Nephron progenitor cell (in vitro differentiated cells): Measurements from ENCODE around the gene NFASC.

Source experiments
- DNase-seq: peaks from one replicate; pipeline ENCODE4 v3.0.0; 2021
- H3K27ac Mint-ChIP-seq: 2 replicates; pipeline ENCODE4 v1.8.0; 2021; ENCODE audit warnings: mild to moderate bottlenecking, moderate library complexity, mixed read lengths
- H3K27me3 Mint-ChIP-seq: 2 replicates; pipeline ENCODE4 v1.8.0; 2021; ENCODE audit warnings: mild to moderate bottlenecking, low read depth, mixed read lengths; ENCODE audit not compliant: poor library complexity
- H3K36me3 Mint-ChIP-seq: 2 replicates; pipeline ENCODE4 v1.8.0; 2021; ENCODE audit warnings: low read depth, mixed read lengths
- H3K4me1 Mint-ChIP-seq: 2 replicates; pipeline ENCODE4 v1.8.0; 2021; ENCODE audit warnings: mixed read lengths
- H3K4me3 Mint-ChIP-seq: 2 replicates; pipeline ENCODE4 v1.8.0; 2021; ENCODE audit warnings: mild to moderate bottlenecking, moderate library complexity, mixed read lengths
- H3K9me3 Mint-ChIP-seq: 2 replicates; pipeline ENCODE4 v1.8.0; 2021; ENCODE audit warnings: mild to moderate bottlenecking, moderate library complexity, mixed read lengths
- TF ChIP-seq, protein P1 (sequence below): fragments of 200-600 bp; sonication (generic); IDR thresholded peaks from 2 replicates; pipeline ENCODE4 v1.5.0; 2021; ENCODE audit warnings: antibody characterized with exemption

Gene NFASC

DNA sequence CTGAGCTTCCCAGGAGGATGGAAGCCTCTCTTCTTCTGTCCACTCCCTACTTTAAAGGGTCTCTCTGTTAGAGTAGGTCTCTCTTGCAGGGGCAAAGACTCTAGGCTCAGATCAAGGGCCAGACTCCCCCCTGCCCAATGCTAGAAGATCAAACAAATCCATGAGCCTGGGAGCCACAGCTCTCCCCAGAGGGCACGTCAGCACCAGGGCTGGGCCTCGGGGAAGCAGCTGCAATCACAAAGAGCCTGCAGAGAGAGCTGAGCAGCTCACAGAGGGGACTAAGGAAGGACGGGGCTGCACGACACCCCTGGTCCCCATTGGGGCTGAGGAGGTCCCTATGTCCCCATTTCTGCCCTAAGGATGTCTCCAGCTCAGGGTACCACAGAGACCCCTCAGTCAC, 176.2 kb downstream of the NFASC start:
- H3K27me3 Mint-ChIP-seq, result peaks cover 70% of the 10 kb centered on the region
- no peaks in the 10 kb centered on the region for H3K9me3 Mint-ChIP-seq
- TF ChIP-seq, protein P1, sequence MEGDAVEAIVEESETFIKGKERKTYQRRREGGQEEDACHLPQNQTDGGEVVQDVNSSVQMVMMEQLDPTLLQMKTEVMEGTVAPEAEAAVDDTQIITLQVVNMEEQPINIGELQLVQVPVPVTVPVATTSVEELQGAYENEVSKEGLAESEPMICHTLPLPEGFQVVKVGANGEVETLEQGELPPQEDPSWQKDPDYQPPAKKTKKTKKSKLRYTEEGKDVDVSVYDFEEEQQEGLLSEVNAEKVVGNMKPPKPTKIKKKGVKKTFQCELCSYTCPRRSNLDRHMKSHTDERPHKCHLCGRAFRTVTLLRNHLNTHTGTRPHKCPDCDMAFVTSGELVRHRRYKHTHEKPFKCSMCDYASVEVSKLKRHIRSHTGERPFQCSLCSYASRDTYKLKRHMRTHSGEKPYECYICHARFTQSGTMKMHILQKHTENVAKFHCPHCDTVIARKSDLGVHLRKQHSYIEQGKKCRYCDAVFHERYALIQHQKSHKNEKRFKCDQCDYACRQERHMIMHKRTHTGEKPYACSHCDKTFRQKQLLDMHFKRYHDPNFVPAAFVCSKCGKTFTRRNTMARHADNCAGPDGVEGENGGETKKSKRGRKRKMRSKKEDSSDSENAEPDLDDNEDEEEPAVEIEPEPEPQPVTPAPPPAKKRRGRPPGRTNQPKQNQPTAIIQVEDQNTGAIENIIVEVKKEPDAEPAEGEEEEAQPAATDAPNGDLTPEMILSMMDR, result no peak
- no peak overlapping the region for H3K4me3 Mint-ChIP-seq
- no peak overlapping the region for H3K27ac Mint-ChIP-seq
- no peaks in the 10 kb centered on the region for H3K36me3 Mint-ChIP-seq
- no peak for DNase-seq
- peaks cover 50% of the 10 kb centered on the region for H3K4me1 Mint-ChIP-seq

DNA sequence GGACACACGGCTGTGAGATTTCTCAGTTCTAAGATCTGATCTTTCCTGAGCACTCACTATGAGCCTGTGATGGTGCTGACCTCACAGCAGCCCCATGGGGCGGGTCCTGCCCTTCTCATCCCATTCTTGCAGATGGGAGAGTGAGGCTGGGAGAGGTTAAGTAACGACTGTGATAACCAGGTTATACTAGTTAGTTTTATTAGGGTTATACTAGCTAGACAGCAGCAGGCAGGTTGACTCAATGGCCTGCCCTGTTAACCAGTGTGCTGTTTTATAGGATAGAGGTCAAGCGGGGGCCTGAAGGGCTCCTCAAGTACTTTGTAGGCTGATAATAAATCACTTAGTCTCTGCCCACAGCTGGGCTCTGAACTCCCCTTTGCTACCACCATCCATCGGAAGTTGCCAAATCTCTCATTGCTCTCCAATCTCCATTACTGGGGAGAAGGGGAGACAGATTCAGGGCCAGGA, 177.1 kb downstream of the NFASC start:
- Mint-ChIP-seq H3K27me3 (peaks cover 67% of the 10 kb centered on the region), H3K4me1 (peaks cover 53% of the 10 kb centered on the region), H3K9me3 (no peaks in the 10 kb centered on the region), H3K4me3 (no peak overlapping the region), H3K36me3 (no peaks in the 10 kb centered on the region), H3K27ac (no peak overlapping the region)
- DNase-seq, result no peak
- TF ChIP-seq, protein P1, result no peak

DNA sequence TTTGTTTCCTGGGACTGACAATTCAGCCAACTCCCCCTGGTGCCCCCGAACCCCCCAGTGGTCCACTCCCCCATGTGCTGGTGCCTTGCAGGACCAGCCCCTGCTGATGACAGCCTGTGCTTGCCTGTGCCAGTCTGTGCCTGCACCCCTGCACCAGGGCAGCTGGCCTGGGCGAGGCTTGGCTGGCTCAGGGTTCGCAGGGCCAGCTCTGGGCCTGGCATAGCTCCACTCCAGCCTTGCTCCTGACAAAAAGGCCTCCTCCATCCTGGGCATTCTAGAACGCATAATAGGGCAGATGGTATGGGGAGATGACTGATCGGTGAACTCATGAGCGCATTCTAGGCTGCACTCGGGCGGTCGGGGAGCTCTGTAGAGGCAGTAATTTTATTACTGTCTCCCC, 177.7 kb downstream of the NFASC start:
- Mint-ChIP-seq H3K4me1 (peaks cover 53% of the 10 kb centered on the region), H3K36me3 (no peaks in the 10 kb centered on the region), H3K27ac (no peak overlapping the region), H3K27me3 (peaks cover 63% of the 10 kb centered on the region), H3K9me3 (no peaks in the 10 kb centered on the region), H3K4me3 (no peak overlapping the region)
- TF ChIP-seq, protein P1, result no peak
- DNase-seq, result no peak

DNA sequence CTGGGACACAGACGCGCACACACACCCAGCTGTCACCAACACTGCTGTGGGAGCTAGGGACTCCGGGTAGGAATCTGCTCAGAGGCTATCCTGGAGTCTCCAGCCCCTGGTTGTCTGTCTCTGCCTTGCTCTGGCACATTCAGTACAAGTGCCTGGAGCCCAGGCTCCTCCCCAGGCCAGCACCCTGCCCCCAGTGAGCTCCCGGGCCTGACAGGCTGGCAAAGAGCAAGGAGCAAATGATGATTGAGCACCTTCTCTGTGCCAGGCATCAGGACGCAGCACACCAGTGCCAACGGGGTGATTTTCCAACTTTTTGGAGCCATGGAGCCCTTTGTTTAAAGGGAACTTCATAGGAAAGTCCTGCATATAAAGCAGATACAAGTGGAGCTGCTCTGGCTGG, 178.8 kb downstream of the NFASC start:
- TF ChIP-seq, protein P1, result no peak
- H3K4me1 Mint-ChIP-seq, result peaks cover 53% of the 10 kb centered on the region
- no peak overlapping the region for H3K4me3 Mint-ChIP-seq
- peaks cover 63% of the 10 kb centered on the region for H3K27me3 Mint-ChIP-seq
- H3K9me3 Mint-ChIP-seq, result no peaks in the 10 kb centered on the region
- no peak overlapping the region for H3K27ac Mint-ChIP-seq
- H3K36me3 Mint-ChIP-seq, result no peaks in the 10 kb centered on the region
- DNase-seq, result no peak

DNA sequence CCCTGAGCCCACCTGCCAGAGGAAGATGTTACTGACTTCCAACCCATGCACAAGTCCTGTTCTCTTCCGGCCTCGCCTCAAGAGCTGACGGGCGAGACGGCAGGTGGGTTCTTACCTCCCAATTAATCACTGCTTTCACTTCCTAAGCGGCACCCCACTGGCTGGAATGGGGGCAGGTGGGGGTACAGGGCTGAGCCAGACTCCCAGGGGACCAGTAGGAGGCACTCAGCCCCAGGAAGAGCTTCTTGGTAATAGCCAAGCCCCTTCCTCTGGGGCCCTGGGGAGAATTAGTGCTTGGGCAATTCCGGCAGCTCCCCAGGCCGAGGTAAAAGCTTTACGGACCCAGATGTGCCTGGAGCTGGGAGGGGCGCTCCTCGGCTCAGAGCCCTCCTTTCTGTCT, 182.0 kb downstream of the NFASC start:
- Mint-ChIP-seq H3K4me1 (peaks cover 30% of the 10 kb centered on the region), H3K27me3 (peaks cover 45% of the 10 kb centered on the region), H3K36me3 (no peaks in the 10 kb centered on the region), H3K9me3 (no peaks in the 10 kb centered on the region), H3K4me3 (no peak overlapping the region), H3K27ac (no peak overlapping the region)
- TF ChIP-seq, protein P1, result no peak
- no peak for DNase-seq

DNA sequence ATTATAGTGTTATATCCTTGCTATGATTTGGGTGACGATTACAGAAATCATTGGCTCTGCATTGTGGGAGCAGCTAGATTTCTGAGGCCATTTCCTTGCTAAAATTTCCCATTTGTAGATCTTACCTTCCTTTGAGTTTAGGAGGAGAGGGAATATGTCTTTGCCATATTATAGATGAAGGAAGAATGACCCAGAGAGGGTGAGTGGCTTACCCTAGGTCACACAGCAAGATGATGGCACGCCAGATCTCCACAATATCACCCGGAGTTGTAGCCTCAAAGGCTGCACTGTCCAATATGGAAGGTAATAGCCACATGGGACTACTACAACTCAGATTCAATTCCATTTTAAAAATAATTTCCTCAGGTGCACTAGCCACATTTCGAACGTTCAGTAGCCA, 182.6 kb downstream of the NFASC start:
- TF ChIP-seq, protein P1, result no peak
- Mint-ChIP-seq H3K4me1 (peaks cover 24% of the 10 kb centered on the region), H3K27me3 (peaks cover 45% of the 10 kb centered on the region), H3K27ac (no peak overlapping the region), H3K36me3 (no peaks in the 10 kb centered on the region), H3K4me3 (no peak overlapping the region), H3K9me3 (no peaks in the 10 kb centered on the region)
- no peak for DNase-seq
